K562 (cell line): Measurements from ENCODE around the gene KCNJ12. TPM values are rescaled to one million over a fixed set of nuclear protein-coding genes. Genes with fewer than 3 reads are reported as not detected.

Source experiments
- ATAC-seq: fragments of 200-7000 bp; cut with Tn5 transposase; 3 replicates; pipeline ENCODE4 v1.9.1; 2020; ENCODE audit warnings: moderate library complexity
- BruUV-seq: library from RNA; stranded (reverse); fragments of 400-500 nt; replicated peaks from 2 replicates; lab custom pipeline; 2021; lab: Mats Ljungman, UMichigan
- CTCF ChIA-PET: fragments of 300-600 bp; formaldehyde crosslinking; extraction: SDS; loops from one replicate; lab custom pipeline; 2021; ENCODE audit warnings: low intra/inter-chr PET ratio; lab: Yijun Ruan, JAX
- POLR2A ChIA-PET: fragments of 300-600, 350-650 bp; sonication (Branson Sonifier 250); formaldehyde crosslinking; extraction: SDS; loops from one replicate; lab custom pipeline; 2021; ENCODE audit warnings: antibody characterized with exemption, inconsistent platforms; lab: Yijun Ruan, JAX
- DNase-seq, 4 experiments: peaks; one replicate each; pipeline versions ENCODE4 v3.0.0 to v3.0.0-alpha.2; 2011 to 2018; ENCODE audit warnings: low spot score in 3 of 4, mixed read lengths in 3 of 4; ENCODE audit errors: extremely low read depth in 1 of 4
- FAIRE-seq: peaks from 2 replicates; lab custom pipeline; 2011; peaks lifted over from hg19 to GRCh38; lab: Jason Lieb, UNC
- H2AFZ ChIP-seq: 2 replicates; pipeline ENCODE4 v1.6.0; 2011; ENCODE audit warnings: low read depth, low read length, control low read depth, inconsistent platforms
- H3K27ac ChIP-seq: fragments of 200-600 bp; 3 replicates; pipeline ENCODE4 v1.8.0; 2011; ENCODE audit warnings: low read depth, mild to moderate bottlenecking, control low read depth, inconsistent platforms, low read length, moderate library complexity, mixed read lengths; ENCODE audit errors: extremely low read depth
- H3K27me3 ChIP-seq, 2 experiments: fragments of 300-600 bp in 1 of 2; 2 replicates in 1 of 2; 3 replicates in 1 of 2; pipeline versions ENCODE4 v1.6.0 to v1.8.0; 2011; ENCODE audit warnings: inconsistent platforms in 2 of 2, low read length in 2 of 2, mild to moderate bottlenecking in 1 of 2, mixed read lengths in 1 of 2, moderate library complexity in 1 of 2; ENCODE audit not compliant: control insufficient read depth in 2 of 2, insufficient read depth in 2 of 2
- H3K36me3 ChIP-seq: fragments of 300-600 bp; 3 replicates; pipeline ENCODE4 v1.8.0; 2011; ENCODE audit warnings: mild to moderate bottlenecking, low read length, inconsistent platforms; ENCODE audit not compliant: control insufficient read depth, insufficient read depth
- H3K4me1 ChIP-seq, 2 experiments: fragments of 200-600 bp in 1 of 2; replicated peaks in 1 of 2; 2 replicates in 1 of 2; 3 replicates in 1 of 2; pipeline versions ENCODE4 v1.5.1 to v1.8.0; 2011; ENCODE audit warnings: inconsistent platforms in 2 of 2, low read length in 2 of 2, mild to moderate bottlenecking in 1 of 2, mixed read lengths in 1 of 2, moderate library complexity in 1 of 2; ENCODE audit not compliant: control insufficient read depth in 2 of 2, insufficient read depth in 2 of 2
- H3K4me2 ChIP-seq: 2 replicates; pipeline ENCODE4 v1.6.1; 2011; ENCODE audit warnings: low read length, control low read depth, inconsistent platforms, mixed read lengths; ENCODE audit not compliant: insufficient read depth
- H3K4me3 ChIP-seq: fragments of 200-600 bp; sonication (generic), shearing (Covaris generic); 2 replicates; pipeline ENCODE4 v1.5.1; 2016; ENCODE audit warnings: control low read depth, inconsistent platforms
- H3K79me2 ChIP-seq: fragments of 200-600 bp; 3 replicates; pipeline ENCODE4 v1.8.0; 2011; ENCODE audit warnings: low read length, inconsistent platforms; ENCODE audit not compliant: control insufficient read depth, insufficient read depth
- H3K9ac ChIP-seq, 2 experiments: 2 replicates each; pipeline versions ENCODE4 v1.6.0 to v1.6.1; 2011; ENCODE audit warnings: low read depth in 2 of 2, low read length in 2 of 2, control low read depth in 1 of 2, inconsistent platforms in 1 of 2, mild to moderate bottlenecking in 1 of 2, mixed read lengths in 1 of 2; ENCODE audit not compliant: insufficient read depth in 1 of 2
- H3K9me1 ChIP-seq: one replicate; pipeline ENCODE4 v1.6.0; 2011; ENCODE audit warnings: inconsistent platforms, mild to moderate bottlenecking, low read length, moderate library complexity; ENCODE audit not compliant: control insufficient read depth, insufficient read depth
- H3K9me3 ChIP-seq: replicated peaks from 2 replicates; pipeline ENCODE4 v1.5.1; 2011; ENCODE audit warnings: low read depth, low read length, inconsistent platforms; ENCODE audit not compliant: control insufficient read depth, insufficient read depth
- H4K20me1 ChIP-seq: replicated peaks from 2 replicates; pipeline ENCODE4 v1.6.1; 2011; ENCODE audit warnings: low read length, inconsistent platforms, mixed read lengths; ENCODE audit not compliant: control insufficient read depth, insufficient read depth
- DLX4 ChIP-seq: fragments of 250-450 bp; sonication (Bioruptor Pico); IDR thresholded peaks from 2 replicates; pipeline ENCODE4 v1.6.1; 2021; ENCODE audit warnings: mild to moderate bottlenecking
- DNMT1 ChIP-seq: fragments of 450-650 bp; IDR thresholded peaks from 2 replicates; pipeline ENCODE4 v1.6.1; 2016; ENCODE audit warnings: antibody characterized with exemption, mild to moderate bottlenecking
- ESRRB ChIP-seq: fragments of 250-450 bp; sonication (Bioruptor Pico); IDR thresholded peaks from 2 replicates; pipeline ENCODE4 v1.5.0; 2020; ENCODE audit warnings: mild to moderate bottlenecking, moderate library complexity, borderline replicate concordance
- FOXA3 ChIP-seq, 2 experiments: fragments of 450-650 bp in 1 of 2; sonication (generic) in 1 of 2; formaldehyde crosslinking; IDR thresholded peaks in 1 of 2; conservative IDR thresholded peaks in 1 of 2; 2 replicates each; pipeline versions ENCODE4 v1.4.0 to v1.8.0; 2020 to 2022; ENCODE audit warnings: mild to moderate bottlenecking in 2 of 2, missing genetic modification reagents in 1 of 2
- HMGN3 ChIP-seq: IDR thresholded peaks from 2 replicates; pipeline ENCODE4 v1.6.1; 2011; ENCODE audit warnings: borderline replicate concordance, low read depth, mild to moderate bottlenecking, mixed read lengths, low read length; ENCODE audit not compliant: insufficient read length; ENCODE audit errors: extremely low read depth
- HNRNPK ChIP-seq: fragments of 200-400 bp; formaldehyde crosslinking; IDR thresholded peaks from one replicate; pipeline ENCODE4 v1.6.1; 2018; ENCODE audit warnings: mild to moderate bottlenecking, low read depth, low read length; ENCODE audit not compliant: poor library complexity, severe bottlenecking
- KLF16 ChIP-seq: IDR thresholded peaks from 2 replicates; pipeline ENCODE4 v1.6.1; 2016; ENCODE audit warnings: antibody characterized with exemption
- MECOM ChIP-seq: fragments of 250-450 bp; sonication (Bioruptor Pico); IDR thresholded peaks from 2 replicates; pipeline ENCODE4 v1.8.0; 2022; ENCODE audit warnings: inconsistent platforms
- MEIS2 ChIP-seq: fragments of 450-650 bp; IDR thresholded peaks from 2 replicates; pipeline ENCODE4 v1.6.1; 2014; ENCODE audit warnings: mild to moderate bottlenecking; ENCODE audit not compliant: partially characterized antibody
- MTA3 ChIP-seq: fragments of 450-650 bp; formaldehyde crosslinking; IDR thresholded peaks from 2 replicates; pipeline ENCODE4 v1.6.1; 2017; ENCODE audit warnings: mild to moderate bottlenecking, borderline replicate concordance
- POLR3G ChIP-seq: IDR thresholded peaks from 2 replicates; pipeline ENCODE4 v1.6.1; 2011; ENCODE audit not compliant: insufficient read length, insufficient replicate concordance; ENCODE audit errors: extremely low read depth
- SNRNP70 ChIP-seq: fragments of 200-400 bp; formaldehyde crosslinking; optimal IDR thresholded peaks from 2 replicates; pipeline ENCODE3; 2017; ENCODE audit warnings: low read depth, low read length
- SRSF3 ChIP-seq: fragments of 200-400 bp; formaldehyde crosslinking; IDR thresholded peaks from 2 replicates; pipeline ENCODE4 v1.6.1; 2016; ENCODE audit warnings: mild to moderate bottlenecking, low read length, moderate library complexity; ENCODE audit not compliant: insufficient read depth
- ZBTB12 ChIP-seq: fragments of 250-450 bp; sonication (Bioruptor Pico); IDR thresholded peaks from 2 replicates; pipeline ENCODE4 v1.4.0; 2020
- ZNF124 ChIP-seq: sonication (generic); formaldehyde crosslinking; IDR thresholded peaks from 2 replicates; pipeline ENCODE4 v1.8.1; 2022; ENCODE audit warnings: missing genetic modification reagents
- ZNF3 ChIP-seq: fragments of 250-450 bp; sonication (Bioruptor Pico); IDR thresholded peaks from 2 replicates; pipeline ENCODE4 v1.5.0; 2021; ENCODE audit warnings: mild to moderate bottlenecking, moderate library complexity
- ZNF324 ChIP-seq: fragments of 250-450 bp; sonication (Bioruptor Pico); IDR thresholded peaks from 2 replicates; pipeline ENCODE4 v1.4.0; 2020; ENCODE audit warnings: mild to moderate bottlenecking
- ZNF408 ChIP-seq: fragments of 250-450 bp; sonication (Bioruptor Pico); IDR thresholded peaks from 2 replicates; pipeline ENCODE4 v1.4.0; 2020; ENCODE audit warnings: low read depth, mild to moderate bottlenecking, moderate library complexity
- ZNF589 ChIP-seq: fragments of 200-800 bp; sonication (Bioruptor generic); IDR thresholded peaks from 2 replicates; pipeline ENCODE4 v1.6.1; 2016; ENCODE audit warnings: low read depth, missing genetic modification characterization, missing compliant biosample characterization
- ZNF644 ChIP-seq: fragments of 200-800 bp; sonication (Bioruptor generic); IDR thresholded peaks from 2 replicates; pipeline ENCODE4 v1.6.1; 2016; ENCODE audit warnings: low read depth, missing genetic modification characterization, missing compliant biosample characterization
- WGBS: fragments of 100-300 bp; shearing (Covaris generic); methylation state at CpG from one replicate; pipeline ENCODE4 v1.1.6; 2016; ENCODE audit warnings: low coverage, mixed read lengths; ENCODE audit not compliant: insufficient coverage; ENCODE audit errors: missing lambda C conversion rate; 5-methylcytosine and 5-hydroxymethylcytosine counted together
- in situ Hi-C: fragments of 300-500 bp; cut with MboI; formaldehyde crosslinking; loops from 4 replicates; pipeline ENCODE4 v1.15.0; 2018; ENCODE audit warnings: inconsistent platforms, mixed read lengths
- intact Hi-C: fragments of 100-400 bp; cut with micrococcal nuclease; formaldehyde crosslinking; loops from 2 replicates; pipeline ENCODE4 v1.14.2; 2022
- polyA plus RNA-seq, 8 experiments: library from polyadenylated mRNA; depleted of rRNA in 4 of 8; stranded (reverse) in 5 of 8; unstranded in 3 of 8; fragments of >200 nt; fragmentation: Nextera tagmentation in 2 of 8; fragmentation: Illumina TruSeq in 1 of 8; extraction: Ambion mirVana in 2 of 8; extraction: Trizol in 1 of 8; gene quantifications; 2 replicates each; pipeline versions ENCODE4 v1.2.1 to v1.2.3, GENCODE V29; 2011 to 2014; ENCODE audit warnings: inconsistent platforms in 1 of 8, missing spikeins in 1 of 8
- total RNA-seq, 7 experiments: library from RNA; depleted of rRNA in 6 of 7; stranded (reverse); fragments of >200 nt in 6 of 7; fragmentation: Illumina TruSeq in 2 of 7; extraction: Trizol in 2 of 7; gene quantifications; 2 replicates each; pipeline versions ENCODE4 v1.2.1 to v1.2.3, GENCODE V29; 2011 to 2021; ENCODE audit warnings: low replicate concordance in 1 of 7

Gene KCNJ12
- total and polyA plus RNA-seq, 9 of the 15 experiments (the other 6 are each of a cell fraction or from before 2014, with no cell fraction given): 0.02 TPM; not detected in 8

GRCh38 chr17:21390294-21390693, 14.1 kb downstream of the KCNJ12 start (continued):
- no peak for TF ChIP-seq SNRNP70
- no peak for TF ChIP-seq HNRNPK
- no peak for TF ChIP-seq ZNF324 (CRISPR knock-in tag)
- no peak for TF ChIP-seq ZBTB12 (CRISPR knock-in tag)

- Histone ChIP-seq H4K20me1 (peaks cover 4% of the 10 kb centered on the region; the same call in 1 of the 2 replicates), H3K4me3 (no peak overlapping the region), H3K36me3 (no peaks in the 10 kb centered on the region), H3K9ac (no peak overlapping the region), H3K27me3 (peaks cover 0 to 35% of the 10 kb centered on the region in 2 experiments; a peak in 3 of 5 replicates), H3K79me2 (no peaks in the 10 kb centered on the region), H2AFZ (no peak overlapping the region), H3K27ac (no peak overlapping the region), H3K9me1 (no peaks in the 10 kb centered on the region), H3K4me2 (no peak overlapping the region), H3K4me1 (peaks cover 0 to 11% of the 10 kb centered on the region in 2 experiments; a peak in 3 of 5 replicates), H3K9me3 (no peaks in the 10 kb centered on the region)
- BruUV-seq: no TSS peak
- no peak for ATAC-seq
- ChIA-PET POLR2A (no interaction called here), CTCF (interaction anchor here (0.6 kb wide), 1 partner anchor 616 kb away, joined by 4 read pairs; no protein-coding TSS in a partner anchor)
- DNase-seq: no peak
- intact Hi-C loops: no loop called here
- FAIRE-seq: no peak
- 0% methylated on average over 4 of the region's 7 CpGs for WGBS
- in situ Hi-C loops: no loop called here
- TF ChIP-seq ZNF124 (CRISPR knock-in tag) (no peak), ZNF644 (no peak), DLX4 (CRISPR knock-in tag) (no peak), MECOM (CRISPR knock-in tag) (no peak), ESRRB (CRISPR knock-in tag) (no peak), FOXA3 (CRISPR knock-in tag; conservative IDR thresholded peaks at IDR 0.05 in 1 of 2, IDR thresholded peaks at IDR 0.05 in 1 of 2) (no peak), HMGN3 (no peak), ZNF3 (no peak), ZNF589 (no peak), SRSF3 (no peak), MEIS2 (no peak), POLR3G (no peak), MTA3 (no peak), ZNF408 (no peak), KLF16 (no peak), DNMT1 (no peak)
Observed at GRCh38 chr17:21392266-21392665, 16.1 kb downstream of the KCNJ12 start.
